ENCODE results near the gene GBX1.

GBX1 gene

GRCh38 chr7:151188252-151188542, 20.7 kb upstream of the GBX1 start:
- no peak overlapping the region for H3K4me3 ChIP-seq (replicated peaks in 1 of 2; ENCODE audit: low read depth in 2 of 2, low read length in 2 of 2)
- no peak for TF ChIP-seq CTCF (IDR thresholded peaks at IDR 0.05; ENCODE audit: low read depth, low read length)
- DNase-seq (ENCODE audit: low read depth in 2 of 2) = no peak

- H3K4me3 ChIP-seq (replicated peaks in 1 of 2; ENCODE audit: low read depth in 2 of 2, low read length in 2 of 2) = no peak overlapping the region
- no peak for TF ChIP-seq CTCF (IDR thresholded peaks at IDR 0.05; ENCODE audit: low read depth, low read length)
- DNase-seq (ENCODE audit: low read depth in 2 of 2) = no peak
Measured at GRCh38 chr7:151187409-151188251, 20.1 kb upstream of the GBX1 start.

- H3K4me3 ChIP-seq (replicated peaks in 1 of 2; ENCODE audit: low read depth in 2 of 2, low read length in 2 of 2) = no peak within 1 kb of the TSS
- no peak for TF ChIP-seq CTCF (IDR thresholded peaks at IDR 0.05; ENCODE audit: low read depth, low read length)
- no peak for DNase-seq (ENCODE audit: low read depth in 2 of 2)
Measured at GRCh38 chr7:151186640-151187408, 19.3 kb upstream of the GBX1 start, which contains the start of gene ASB10. ASB10 (minus strand) TSS chr7:151187250; CDS start chr7:151187130, 120 bp downstream.

- DNase-seq (ENCODE audit: low read depth in 2 of 2) = no peak
- TF ChIP-seq CTCF (IDR thresholded peaks at IDR 0.05; ENCODE audit: low read depth, low read length) = no peak
- no peak overlapping the region for H3K4me3 ChIP-seq (replicated peaks in 1 of 2; ENCODE audit: low read depth in 2 of 2, low read length in 2 of 2)
Measured at GRCh38 chr7:151185762-151186639, 18.5 kb upstream of the GBX1 start.

GRCh38 chr7:151181011-151181431, 13.5 kb upstream of the GBX1 start:
- H3K4me3 ChIP-seq (replicated peaks in 1 of 2; ENCODE audit: low read depth in 2 of 2, low read length in 2 of 2) = no peak overlapping the region
- TF ChIP-seq CTCF (IDR thresholded peaks at IDR 0.05; ENCODE audit: low read depth, low read length) = no peak
- DNase-seq (ENCODE audit: low read depth in 2 of 2) = no peak

GRCh38 chr7:151179946-151180345, 12.5 kb upstream of the GBX1 start:
- no peak overlapping the region for H3K4me3 ChIP-seq (replicated peaks in 1 of 2; ENCODE audit: low read depth in 2 of 2, low read length in 2 of 2)
- no peak for TF ChIP-seq CTCF (IDR thresholded peaks at IDR 0.05; ENCODE audit: low read depth, low read length)
- no peak for DNase-seq (ENCODE audit: low read depth in 2 of 2)

All from cardiac fibroblast (primary cell).